Skin of body (tissue), 2 donors: ENCODE results near the gene PBX1. TPM values are rescaled to one million over a fixed set of nuclear protein-coding genes. Genes with fewer than 3 reads are reported as not detected.

ENCODE experiments used
- DNase-seq: peaks from one replicate; lab custom pipeline; 2025; lab: John Stamatoyannopoulos, UW
- total RNA-seq: library from RNA; depleted of rRNA; stranded (reverse); fragments of >200 nt; gene quantifications from one replicate; pipeline ENCODE4 v1.2.3, GENCODE V29; 2014

Gene PBX1
- total RNA-seq, 1 donor from 2014 or later = 57.2 TPM

DNA sequence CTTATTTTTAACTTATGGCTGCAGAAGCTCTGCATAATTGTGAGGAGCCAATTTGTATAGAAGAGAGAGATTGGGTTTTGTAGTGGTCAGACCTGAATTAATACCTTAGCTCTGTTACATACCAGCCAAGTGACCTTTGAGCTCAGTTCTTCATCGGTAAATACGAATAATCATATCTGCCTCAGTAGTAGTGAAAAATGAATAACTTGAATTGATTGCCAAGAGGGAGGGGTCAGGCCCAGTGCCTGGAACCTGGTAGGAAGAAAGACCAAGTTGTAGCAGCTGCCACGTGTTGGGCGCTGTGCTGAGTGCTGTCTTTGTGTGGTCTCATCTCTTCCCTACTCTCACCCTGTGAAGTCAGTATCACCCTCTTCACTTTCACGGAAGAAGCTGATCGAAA is 247.5 kb downstream of the PBX1 start:
- no peak for DNase-seq

GRCh38 chr1:164813776-164814175 is 254.8 kb downstream of the PBX1 start:
- peak; percentile 3 for DNase-seq

DNA sequence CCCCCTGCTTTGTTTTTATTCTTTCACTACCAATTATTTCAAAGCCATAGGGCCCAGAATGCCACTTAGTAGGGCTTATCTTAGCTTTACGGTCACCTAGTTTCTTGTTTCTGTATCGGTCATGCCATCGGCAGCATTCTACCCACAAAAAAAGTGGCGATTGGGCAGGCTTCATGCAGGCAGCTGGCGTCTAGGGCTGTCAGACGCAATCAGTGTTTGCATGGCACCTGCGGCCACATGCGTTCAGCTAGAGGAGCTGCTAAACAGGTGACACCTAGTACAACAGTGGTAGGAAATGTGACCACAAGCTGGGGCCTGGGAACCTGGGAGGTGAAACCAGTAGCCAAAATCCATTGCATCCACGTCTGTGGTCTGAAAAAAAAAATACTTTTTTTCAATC is 262.7 kb downstream of the PBX1 start:
- no peak for DNase-seq

DNA sequence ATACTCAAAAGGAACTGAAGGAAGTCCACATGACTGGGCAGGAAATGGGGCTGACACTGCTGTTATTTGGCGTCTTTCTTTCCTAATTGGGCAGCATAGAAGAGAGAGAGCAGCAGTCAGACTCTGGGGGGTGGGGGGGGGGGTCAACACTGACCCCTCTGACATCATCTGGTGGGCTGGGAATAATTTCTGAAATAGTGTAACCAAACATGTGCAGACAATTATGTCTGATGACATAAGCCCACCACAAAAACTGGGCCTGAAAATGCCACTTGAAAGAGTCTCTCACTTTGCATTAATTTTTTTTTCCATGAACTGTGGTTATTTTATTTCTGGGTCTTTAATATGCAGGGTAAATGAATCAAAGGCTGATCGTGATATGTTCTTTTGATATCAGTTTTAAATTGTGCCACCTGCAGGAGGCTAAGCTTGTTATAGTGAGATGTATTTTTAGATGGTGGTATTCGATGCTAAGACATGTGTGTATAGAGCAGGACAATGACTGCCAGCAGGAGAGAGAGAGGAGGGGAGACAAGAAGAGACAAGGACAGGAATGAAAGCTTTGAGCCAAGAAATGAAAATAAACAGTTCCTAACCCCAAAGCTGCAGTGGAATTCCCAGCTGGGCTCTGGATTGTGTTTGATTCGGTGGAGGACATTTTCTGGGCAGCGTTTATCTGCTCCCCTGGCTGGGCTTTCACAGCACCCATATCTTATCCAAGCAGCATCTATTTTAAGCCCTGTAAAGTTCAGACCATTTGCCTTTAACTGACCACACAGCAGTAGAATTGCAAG is 264.7 kb downstream of the PBX1 start:
- DNase-seq = no peak

DNA sequence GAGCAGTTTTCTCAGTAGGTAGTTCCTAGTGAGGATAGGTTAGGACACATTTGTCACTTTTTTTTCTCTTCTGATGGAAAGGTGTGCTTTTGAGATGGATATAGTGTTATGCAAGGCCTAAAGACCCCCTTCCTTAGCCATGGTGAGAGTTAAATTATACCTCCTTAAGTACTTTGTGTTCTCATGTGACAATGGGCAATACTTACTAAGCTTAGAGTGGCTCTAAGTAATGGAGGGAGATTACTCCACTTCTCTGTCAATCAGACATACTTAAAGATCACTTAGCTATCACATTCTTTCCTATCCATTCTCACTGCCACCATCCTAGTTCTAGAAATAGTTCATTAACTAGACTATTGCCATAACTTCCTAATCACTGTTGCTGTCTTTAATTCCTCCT is 265.6 kb downstream of the PBX1 start:
- DNase-seq = no peak

GRCh38 chr1:164830628-164831027 is 271.6 kb downstream of the PBX1 start:
- no peak for DNase-seq

GRCh38 chr1:164834641-164835040 is 275.7 kb downstream of the PBX1 start:
- no peak for DNase-seq

DNA sequence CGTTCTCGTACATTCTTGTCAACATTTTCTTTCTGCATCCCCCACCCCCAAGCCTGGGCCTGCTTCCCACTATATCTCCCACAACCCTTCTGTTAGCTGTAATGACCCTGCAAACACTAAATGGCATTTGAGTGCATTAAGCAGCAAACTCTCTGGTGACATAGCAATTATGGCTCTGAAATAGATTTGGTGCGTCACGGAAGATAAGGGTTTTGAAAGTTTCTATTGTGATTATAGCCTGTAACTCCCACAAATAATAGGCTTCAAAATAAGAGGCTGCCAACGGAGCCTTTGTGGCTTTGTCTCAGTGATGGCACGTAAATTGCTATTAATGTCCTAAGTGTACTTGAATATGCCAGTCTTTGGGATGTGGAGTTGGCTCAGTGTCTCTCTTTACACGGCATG is 277.6 kb downstream of the PBX1 start:
- no peak for DNase-seq

DNA sequence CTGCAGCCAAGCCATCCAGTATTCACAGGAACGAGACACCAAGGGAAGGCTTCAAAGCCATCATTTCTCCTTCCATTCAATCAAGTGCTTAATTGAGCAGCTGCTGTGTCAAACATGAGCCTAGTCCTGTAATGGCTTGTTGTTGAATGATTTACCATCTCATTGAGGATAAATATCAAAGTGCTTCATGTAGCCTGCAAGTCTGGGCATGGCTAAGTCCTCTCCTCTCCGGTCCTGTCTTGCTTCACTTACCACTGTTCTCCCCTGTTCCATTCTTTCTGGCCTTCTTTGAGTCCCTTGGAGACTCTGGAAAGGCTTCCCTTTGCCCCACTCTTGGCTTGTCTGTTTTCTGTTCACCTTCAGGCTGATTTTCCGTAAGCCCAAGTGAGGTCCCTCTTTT is 279.8 kb downstream of the PBX1 start:
- no peak for DNase-seq

DNA sequence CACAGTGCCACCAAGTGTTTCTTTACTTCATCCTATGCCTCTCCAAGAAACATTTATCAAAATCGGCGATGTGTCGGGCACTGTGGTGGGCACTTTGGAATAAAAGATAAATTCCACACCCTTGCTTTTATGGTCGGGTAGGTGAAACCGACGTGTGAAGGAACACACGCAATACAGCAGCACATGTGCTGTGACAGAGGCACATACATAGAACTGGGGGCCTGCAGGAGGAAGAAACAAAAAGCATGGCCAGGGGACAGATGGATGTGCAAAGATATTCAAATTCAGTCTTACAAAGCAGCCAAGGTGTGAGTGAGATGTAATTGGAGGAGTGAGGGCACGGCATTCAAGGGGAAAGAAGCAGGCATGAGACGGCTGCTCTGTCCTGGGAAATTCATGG is 282.0 kb downstream of the PBX1 start:
- no peak for DNase-seq

GRCh38 chr1:164841702-164842465 is 282.9 kb downstream of the PBX1 start:
- DNase-seq = no peak

- DNase-seq = no peak
Measured at GRCh38 chr1:164842870-164843269, 283.9 kb downstream of the PBX1 start.

GRCh38 chr1:164843743-164844500 is 284.9 kb downstream of the PBX1 start:
- no peak for DNase-seq

GRCh38 chr1:164846731-164847691 is 288.0 kb downstream of the PBX1 start:
- no peak for DNase-seq

- DNase-seq = no peak
Measured at GRCh38 chr1:164853146-164853545, 294.2 kb downstream of the PBX1 start.

DNA sequence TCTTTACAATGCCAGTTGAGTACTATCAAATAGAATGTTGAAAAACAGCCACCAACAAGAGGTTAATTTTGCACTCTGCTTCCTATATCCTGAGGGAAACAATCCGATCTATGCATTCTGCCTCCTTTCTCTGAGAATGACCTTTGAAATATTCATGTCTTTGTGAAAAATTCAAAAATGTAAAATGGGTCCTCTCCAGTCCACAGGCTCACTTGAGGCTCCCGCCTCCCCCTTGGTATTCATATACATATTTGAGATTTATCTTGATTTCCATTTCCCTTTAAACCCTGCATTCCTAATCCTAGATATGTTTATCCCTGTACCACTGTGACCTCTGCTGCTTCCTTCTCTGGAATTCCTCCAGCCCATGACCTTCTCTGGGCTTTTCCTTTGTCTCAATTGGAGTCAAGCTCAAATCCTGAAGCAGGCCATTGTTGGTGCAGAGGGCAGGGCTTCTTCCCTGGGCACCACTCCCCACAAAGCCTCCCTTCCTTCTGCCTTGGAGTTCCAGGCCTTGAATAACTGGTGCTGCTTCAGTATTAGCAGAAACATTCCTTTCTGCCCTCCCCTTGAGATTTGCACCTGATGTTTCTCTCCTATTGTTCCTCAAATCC is 296.8 kb downstream of the PBX1 start:
- no peak for DNase-seq

DNA sequence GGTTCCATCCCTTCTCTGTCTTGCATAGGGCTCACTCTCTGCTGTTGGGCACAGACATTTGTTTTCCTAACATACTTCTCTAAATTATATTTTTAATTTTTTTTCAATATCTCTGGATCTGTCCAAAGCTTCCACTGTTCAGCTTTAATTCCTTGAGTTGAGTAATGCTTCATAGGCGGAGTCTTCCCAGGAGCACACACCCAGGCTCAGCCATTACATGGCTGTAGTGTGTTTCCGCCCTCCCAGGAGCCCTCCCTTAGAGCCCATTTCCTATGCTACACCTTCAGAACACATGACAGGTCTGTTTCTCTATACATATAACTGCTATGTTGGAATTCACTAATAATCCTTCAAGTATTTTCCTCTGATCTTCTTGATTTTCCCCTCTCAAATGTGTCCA is 297.4 kb downstream of the PBX1 start:
- DNase-seq = no peak

- no peak for DNase-seq
Measured at GRCh38 chr1:164857439-164857838, 298.5 kb downstream of the PBX1 start.

- DNase-seq = no peak
Measured at GRCh38 chr1:164858096-164858632, 299.2 kb downstream of the PBX1 start.

DNA sequence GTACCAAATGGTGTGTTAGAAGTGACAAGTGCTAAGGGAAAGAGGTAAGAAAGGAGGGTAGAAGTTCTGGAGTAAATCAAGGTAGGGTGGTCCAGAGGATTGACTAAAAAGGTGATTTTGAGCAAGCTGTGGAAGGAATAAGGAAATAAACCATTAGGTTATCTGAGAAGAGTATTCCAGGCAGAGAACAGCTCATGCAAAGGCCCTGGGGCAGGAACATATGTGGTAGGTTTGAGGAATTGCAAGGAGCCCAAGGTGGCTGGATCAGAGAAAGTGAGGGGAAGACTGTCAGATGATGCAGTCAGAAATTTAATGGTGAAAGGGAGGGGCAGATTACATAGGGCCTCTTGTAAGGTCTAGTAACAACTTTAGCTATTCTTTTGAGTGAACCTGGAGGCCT is 302.6 kb downstream of the PBX1 start:
- DNase-seq = no peak
